SK-N-SH (cell line): ENCODE measurements around the gene ABCG4. TPM values are rescaled to one million over a fixed set of nuclear protein-coding genes. Genes with fewer than 3 reads are reported as not detected.

ENCODE experiments used
- CTCF ChIA-PET: fragments of 300-600, 350-600 bp; formaldehyde crosslinking; extraction: SDS; loops from one replicate; lab custom pipeline; 2021; lab: Yijun Ruan, JAX
- POLR2A ChIA-PET: fragments of 350-600 bp; sonication (Branson Sonifier 250); formaldehyde crosslinking; extraction: SDS; loops from one replicate; lab custom pipeline; 2020; ENCODE audit warnings: antibody characterized with exemption, inconsistent platforms; lab: Yijun Ruan, JAX
- DNase-seq: peaks from one replicate; pipeline ENCODE4 v3.0.0; 2012
- H2AFZ ChIP-seq: fragments of 200-600 bp; sonication (generic); 2 replicates; pipeline ENCODE4 v1.8.1; 2016; ENCODE audit warnings: antibody characterized with exemption, mild to moderate bottlenecking, low read depth
- H3F3A ChIP-seq: fragments of 200-600 bp; sonication (generic); replicated peaks from 2 replicates; pipeline ENCODE3; 2016; ENCODE audit warnings: antibody characterized with exemption, mild to moderate bottlenecking; ENCODE audit not compliant: insufficient read depth
- H3K27ac ChIP-seq, 2 experiments: fragments of 200-500 bp in 1 of 2; fragments of 200-600 bp in 1 of 2; sonication (Bioruptor generic) in 1 of 2; sonication (generic), shearing (Covaris generic) in 1 of 2; 2 replicates each; pipeline versions ENCODE4 v1.5.1 to v1.6.1; 2014 to 2016; ENCODE audit warnings: low read depth in 2 of 2, inconsistent platforms in 1 of 2, low read length in 1 of 2, mild to moderate bottlenecking in 1 of 2, mixed read lengths in 1 of 2
- H3K27me3 ChIP-seq: fragments of 200-600 bp; sonication (generic), shearing (Covaris generic); 2 replicates; pipeline ENCODE4 v1.6.1; 2016; ENCODE audit warnings: mixed run types; ENCODE audit not compliant: insufficient read depth
- H3K36me3 ChIP-seq, 2 experiments: fragments of 200-500 bp in 1 of 2; fragments of 200-600 bp in 1 of 2; sonication (Bioruptor generic) in 1 of 2; sonication (generic) in 1 of 2; replicated peaks in 1 of 2; 2 replicates each; pipeline versions ENCODE3 to v1.5.1; 2014 to 2016; ENCODE audit warnings: low read length in 1 of 2, mild to moderate bottlenecking in 1 of 2; ENCODE audit not compliant: insufficient read depth in 2 of 2, control insufficient read depth in 1 of 2
- H3K4me1 ChIP-seq, 2 experiments: fragments of 200-500 bp in 1 of 2; fragments of 200-600 bp in 1 of 2; sonication (Bioruptor generic) in 1 of 2; sonication (generic), shearing (Covaris generic) in 1 of 2; 2 replicates each; pipeline versions ENCODE4 v1.5.1 to v1.6.1; 2014 to 2016; ENCODE audit warnings: low read depth in 1 of 2, low read length in 1 of 2, mixed run types in 1 of 2; ENCODE audit not compliant: insufficient read depth in 2 of 2, control insufficient read depth in 1 of 2
- H3K4me2 ChIP-seq: fragments of 200-600 bp; sonication (generic), shearing (Covaris generic); 2 replicates; pipeline ENCODE4 v1.6.1; 2017; ENCODE audit warnings: mixed run types
- H3K4me3 ChIP-seq, 2 experiments: fragments of 200-500 bp in 1 of 2; fragments of 200-600 bp in 1 of 2; sonication (Bioruptor generic) in 1 of 2; sonication (generic), shearing (Covaris generic) in 1 of 2; 2 replicates each; pipeline versions ENCODE4 v1.5.1 to v1.8.1; 2014 to 2016; ENCODE audit warnings: low read depth in 2 of 2, inconsistent platforms in 1 of 2, low read length in 1 of 2, mild to moderate bottlenecking in 1 of 2, mixed read lengths in 1 of 2, moderate library complexity in 1 of 2
- H3K79me2 ChIP-seq: fragments of 200-600 bp; sonication (generic); 2 replicates; pipeline ENCODE4 v1.8.1; 2017; ENCODE audit warnings: mild to moderate bottlenecking; ENCODE audit not compliant: insufficient read depth
- H3K9ac ChIP-seq: fragments of 200-600 bp; sonication (generic); 2 replicates; pipeline ENCODE4 v1.6.1; 2017; ENCODE audit warnings: mixed run types
- H3K9me2 ChIP-seq: fragments of 200-600 bp; sonication (generic); 2 replicates; pipeline ENCODE4 v1.6.1; 2017; ENCODE audit warnings: mixed run types
- H3K9me3 ChIP-seq: fragments of 200-600 bp; sonication (generic); 2 replicates; pipeline ENCODE4 v1.6.1; 2017; ENCODE audit warnings: mixed run types, mild to moderate bottlenecking, moderate library complexity
- H4K20me1 ChIP-seq: fragments of 200-600 bp; sonication (generic); 2 replicates; pipeline ENCODE4 v1.6.1; 2017; ENCODE audit warnings: mild to moderate bottlenecking, mixed run types; ENCODE audit not compliant: insufficient read depth
- CHD2 ChIP-seq: fragments of 150-350 bp; IDR thresholded peaks from 2 replicates; pipeline ENCODE4 v1.6.1; 2018; ENCODE audit warnings: low read length; ENCODE audit not compliant: partially characterized antibody
- CTCF ChIP-seq: fragments of 200-600 bp; sonication (generic); IDR thresholded peaks from 2 replicates; pipeline ENCODE4 v1.6.1; 2017; ENCODE audit warnings: antibody characterized with exemption, mild to moderate bottlenecking, moderate library complexity
- ELF1 ChIP-seq: IDR thresholded peaks from 2 replicates; pipeline ENCODE4 v1.4.0; 2012
- FOSL2 ChIP-seq: IDR thresholded peaks from 2 replicates; pipeline ENCODE4 v1.4.0; 2012; ENCODE audit warnings: low read depth, mild to moderate bottlenecking, moderate library complexity, borderline replicate concordance
- FOXJ3 ChIP-seq: sonication (generic); formaldehyde crosslinking; IDR thresholded peaks from 2 replicates; pipeline ENCODE4 v1.5.1; 2020; ENCODE audit warnings: mild to moderate bottlenecking, missing genetic modification reagents
- FOXM1 ChIP-seq: IDR thresholded peaks from 2 replicates; pipeline ENCODE4 v1.4.0; 2012; ENCODE audit warnings: low read depth, mild to moderate bottlenecking
- GATA2 ChIP-seq: sonication (generic); formaldehyde crosslinking; IDR thresholded peaks from 2 replicates; pipeline ENCODE4 v1.5.0; 2020; ENCODE audit warnings: mild to moderate bottlenecking, missing genetic modification reagents
- JUND ChIP-seq: IDR thresholded peaks from 2 replicates; pipeline ENCODE4 v1.4.0; 2012
- MAX ChIP-seq: IDR thresholded peaks from 2 replicates; pipeline ENCODE4 v1.4.0; 2012; ENCODE audit warnings: low read depth
- MEF2A ChIP-seq: IDR thresholded peaks from 2 replicates; pipeline ENCODE4 v1.4.0; 2012; ENCODE audit warnings: low read depth, borderline replicate concordance
- NFIC ChIP-seq: IDR thresholded peaks from 2 replicates; pipeline ENCODE4 v1.4.0; 2012; ENCODE audit warnings: borderline replicate concordance
- NRF1 ChIP-seq: IDR thresholded peaks from 2 replicates; pipeline ENCODE4 v1.6.1; 2012; ENCODE audit warnings: low read depth, mild to moderate bottlenecking, low read length
- RAD21 ChIP-seq: IDR thresholded peaks from 2 replicates; pipeline ENCODE4 v1.6.1; 2012; ENCODE audit warnings: mild to moderate bottlenecking, low read length
- RCOR1 ChIP-seq: fragments of 150-350 bp; IDR thresholded peaks from 2 replicates; pipeline ENCODE4 v1.6.1; 2017; ENCODE audit warnings: antibody characterized with exemption, low read length
- RXRA ChIP-seq: IDR thresholded peaks from 2 replicates; pipeline ENCODE4 v1.4.0; 2012; ENCODE audit warnings: low read depth, mild to moderate bottlenecking, borderline replicate concordance
- SMC3 ChIP-seq: IDR thresholded peaks from 2 replicates; pipeline ENCODE4 v1.6.1; 2012; ENCODE audit warnings: low read depth, low read length, improper control_type of control experiment
- TCF12 ChIP-seq: IDR thresholded peaks from 2 replicates; pipeline ENCODE4 v1.4.0; 2012
- WGBS: methylation state at CpG from one replicate; pipeline ENCODE4 v1.1.6; 2017; ENCODE audit warnings: low lambda C conversion rate; 5-methylcytosine and 5-hydroxymethylcytosine counted together
- polyA plus RNA-seq, 3 experiments: library from polyadenylated mRNA; depleted of rRNA; stranded (reverse); fragments of >200 nt; gene quantifications; 2 replicates each; pipeline ENCODE4 v1.2.3, GENCODE V29; 2012
- TF ChIP-seq, protein P1 (sequence below): IDR thresholded peaks from 2 replicates; pipeline ENCODE4 v1.4.0; 2012; ENCODE audit warnings: low read depth, borderline replicate concordance
- TF ChIP-seq, protein P2 (sequence below): IDR thresholded peaks from 2 replicates; pipeline ENCODE4 v1.6.1; 2012; ENCODE audit warnings: mild to moderate bottlenecking, low read depth, low read length, moderate library complexity

ABCG4 gene
- polyA plus RNA-seq, 1 of the 3 experiments (the other 2 are of a cell fraction) = 0.72 TPM

- Histone ChIP-seq H4K20me1 (no peaks in the 10 kb centered on the region), H3K27me3 (no peaks in the 10 kb centered on the region), H2AFZ (no peak overlapping the region), H3K79me2 (no peaks in the 10 kb centered on the region), H3K36me3 (no peaks in the 10 kb centered on the region), H3K9me3 (no peaks in the 10 kb centered on the region), H3K9ac (no peak overlapping the region), H3F3A (peaks cover 12% of the 10 kb centered on the region), H3K9me2 (no peaks in the 10 kb centered on the region), H3K4me2 (no peak overlapping the region), H3K4me1 (peaks cover 5 to 8% of the 10 kb centered on the region in 2 experiments; a peak in 2 of 4 replicates), H3K27ac (no peak overlapping the region), H3K4me3 (no peak overlapping the region)
- POLR2A ChIA-PET = no interaction called here
- WGBS = 75% methylated on average over 6 of the region's 6 CpGs
- TF ChIP-seq FOXJ3 (CRISPR knock-in tag) (no peak), CTCF (no peak), FOSL2 (no peak), CHD2 (no peak), TCF12 (no peak), SMC3 (no peak), MEF2A (no peak)
- TF ChIP-seq, protein P1, sequence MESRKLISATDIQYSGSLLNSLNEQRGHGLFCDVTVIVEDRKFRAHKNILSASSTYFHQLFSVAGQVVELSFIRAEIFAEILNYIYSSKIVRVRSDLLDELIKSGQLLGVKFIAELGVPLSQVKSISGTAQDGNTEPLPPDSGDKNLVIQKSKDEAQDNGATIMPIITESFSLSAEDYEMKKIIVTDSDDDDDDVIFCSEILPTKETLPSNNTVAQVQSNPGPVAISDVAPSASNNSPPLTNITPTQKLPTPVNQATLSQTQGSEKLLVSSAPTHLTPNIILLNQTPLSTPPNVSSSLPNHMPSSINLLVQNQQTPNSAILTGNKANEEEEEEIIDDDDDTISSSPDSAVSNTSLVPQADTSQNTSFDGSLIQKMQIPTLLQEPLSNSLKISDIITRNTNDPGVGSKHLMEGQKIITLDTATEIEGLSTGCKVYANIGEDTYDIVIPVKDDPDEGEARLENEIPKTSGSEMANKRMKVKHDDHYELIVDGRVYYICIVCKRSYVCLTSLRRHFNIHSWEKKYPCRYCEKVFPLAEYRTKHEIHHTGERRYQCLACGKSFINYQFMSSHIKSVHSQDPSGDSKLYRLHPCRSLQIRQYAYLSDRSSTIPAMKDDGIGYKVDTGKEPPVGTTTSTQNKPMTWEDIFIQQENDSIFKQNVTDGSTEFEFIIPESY = no peak
- DNase-seq = no peak
- CTCF ChIA-PET = interaction anchor here (1.3 to 1.4 kb wide), 3 partner anchors 10 to 25 kb away, joined by 3 to 4 read pairs (median 3); no protein-coding TSS in a partner anchor
Observed at GRCh38 chr11:119167933-119168332, 19.1 kb downstream of the ABCG4 start.

GRCh38 chr11:119168471-119169281 is 19.8 kb downstream of the ABCG4 start, which contains the start of gene NLRX1:
TSS of gene NLRX1 (plus strand) at chr11:119168725. CDS start at chr11:119171404, 2,679 bp downstream.
- peaks cover 5 to 8% of the 10 kb centered on the region in 2 experiments; a peak in 2 of 4 replicates for H3K4me1 ChIP-seq
- no peaks in the 10 kb centered on the region for H3K9me3 ChIP-seq
- 11% methylated on average over 18 of the region's 63 CpGs for WGBS
- ChIA-PET POLR2A (interaction anchor here (1.0 to 1.2 kb wide), 3 partner anchors 9 to 66 kb away, joined by 3 to 4 read pairs (median 3); partner anchors contain the start of gene C2CD2L), CTCF (interaction anchor here (0.6 to 3.2 kb wide), 23 partner anchors 8 to 206 kb away, joined by 3 to 32 read pairs (median 5); partner anchors contain the start of genes CBL and NHERF4)
- H3K27ac ChIP-seq = peak within 1 kb of the TSS; percentile 55 to 74
- peak; percentile 98 for DNase-seq
- peak within 1 kb of the TSS; percentile 97 for H3K4me2 ChIP-seq
- H3K27me3 ChIP-seq = no peaks in the 10 kb centered on the region
- H3K9me2 ChIP-seq = no peaks in the 10 kb centered on the region
- H3K9ac ChIP-seq = peak within 1 kb of the TSS; percentile 86
- H3K4me3 ChIP-seq = peak within 1 kb of the TSS; percentile 61 to 76
- peaks cover 12% of the 10 kb centered on the region for H3F3A ChIP-seq
- peaks cover 0 to under 1% of the 10 kb centered on the region in 2 experiments for H3K36me3 ChIP-seq
- H2AFZ ChIP-seq = peak within 1 kb of the TSS; percentile 95
- H4K20me1 ChIP-seq = no peaks in the 10 kb centered on the region
- no peaks in the 10 kb centered on the region for H3K79me2 ChIP-seq
- peak; percentile 87 for TF ChIP-seq RCOR1
- TF ChIP-seq FOXM1 = no peak
- no peak for TF ChIP-seq GATA2 (CRISPR knock-in tag)
- no peak for TF ChIP-seq MAX
- TF ChIP-seq RAD21 = peak; percentile 51; the same call in 1 of the 2 replicates
- TF ChIP-seq, protein P2, sequence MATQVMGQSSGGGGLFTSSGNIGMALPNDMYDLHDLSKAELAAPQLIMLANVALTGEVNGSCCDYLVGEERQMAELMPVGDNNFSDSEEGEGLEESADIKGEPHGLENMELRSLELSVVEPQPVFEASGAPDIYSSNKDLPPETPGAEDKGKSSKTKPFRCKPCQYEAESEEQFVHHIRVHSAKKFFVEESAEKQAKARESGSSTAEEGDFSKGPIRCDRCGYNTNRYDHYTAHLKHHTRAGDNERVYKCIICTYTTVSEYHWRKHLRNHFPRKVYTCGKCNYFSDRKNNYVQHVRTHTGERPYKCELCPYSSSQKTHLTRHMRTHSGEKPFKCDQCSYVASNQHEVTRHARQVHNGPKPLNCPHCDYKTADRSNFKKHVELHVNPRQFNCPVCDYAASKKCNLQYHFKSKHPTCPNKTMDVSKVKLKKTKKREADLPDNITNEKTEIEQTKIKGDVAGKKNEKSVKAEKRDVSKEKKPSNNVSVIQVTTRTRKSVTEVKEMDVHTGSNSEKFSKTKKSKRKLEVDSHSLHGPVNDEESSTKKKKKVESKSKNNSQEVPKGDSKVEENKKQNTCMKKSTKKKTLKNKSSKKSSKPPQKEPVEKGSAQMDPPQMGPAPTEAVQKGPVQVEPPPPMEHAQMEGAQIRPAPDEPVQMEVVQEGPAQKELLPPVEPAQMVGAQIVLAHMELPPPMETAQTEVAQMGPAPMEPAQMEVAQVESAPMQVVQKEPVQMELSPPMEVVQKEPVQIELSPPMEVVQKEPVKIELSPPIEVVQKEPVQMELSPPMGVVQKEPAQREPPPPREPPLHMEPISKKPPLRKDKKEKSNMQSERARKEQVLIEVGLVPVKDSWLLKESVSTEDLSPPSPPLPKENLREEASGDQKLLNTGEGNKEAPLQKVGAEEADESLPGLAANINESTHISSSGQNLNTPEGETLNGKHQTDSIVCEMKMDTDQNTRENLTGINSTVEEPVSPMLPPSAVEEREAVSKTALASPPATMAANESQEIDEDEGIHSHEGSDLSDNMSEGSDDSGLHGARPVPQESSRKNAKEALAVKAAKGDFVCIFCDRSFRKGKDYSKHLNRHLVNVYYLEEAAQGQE = peak; percentile 49; the same call in 1 of the 2 replicates
- no peak for TF ChIP-seq RXRA
- TF ChIP-seq NFIC = no peak
- TF ChIP-seq FOSL2 = no peak
- no peak for TF ChIP-seq ELF1
- TF ChIP-seq NRF1 = 0 out of 2 replicates have a peak, but pooled peaks have one; percentile 13
- TF ChIP-seq TCF12 = no peak; the same call in 1 of the 2 replicates
- no peak for TF ChIP-seq MEF2A
- TF ChIP-seq JUND = no peak
